Mesenchymal stem cell (in vitro differentiated cells and primary cell): ENCODE data around the gene HCRTR1.
A peak's percentile ranks its signal among the peaks of the same experiment; 100 is the strongest.
"Not testable (repeated sequence)": the region's sequence is repeated elsewhere in the genome, so short reads cannot be mapped to it uniquely, and the experiment has no call there.

ENCODE experiments used
- DNase-seq: peaks from one replicate; pipeline ENCODE4 v3.0.0-alpha.2; 2013
- H2AFZ ChIP-seq: one replicate; pipeline ENCODE4 v1.6.1; 2013; ENCODE audit warnings: low read depth, mild to moderate bottlenecking, control low read depth, inconsistent platforms, low read length, moderate library complexity
- H2AK5ac ChIP-seq: 2 replicates; pipeline ENCODE4 v1.6.1; 2013; ENCODE audit warnings: low read length, moderate library complexity, mild to moderate bottlenecking, inconsistent platforms; ENCODE audit not compliant: severe bottlenecking
- H2BK120ac ChIP-seq: one replicate; pipeline ENCODE4 v1.6.1; 2013; ENCODE audit warnings: low read depth, mild to moderate bottlenecking, inconsistent platforms, low read length, moderate library complexity
- H2BK12ac ChIP-seq, 2 experiments: one replicate each; pipeline ENCODE4 v1.6.1; 2013; ENCODE audit warnings: inconsistent platforms in 2 of 2, low read length in 2 of 2, mild to moderate bottlenecking in 2 of 2, moderate library complexity in 2 of 2, control low read depth in 1 of 2
- H2BK15ac ChIP-seq: one replicate; pipeline ENCODE4 v1.6.1; 2013; ENCODE audit warnings: mild to moderate bottlenecking, low read depth, inconsistent platforms; ENCODE audit not compliant: poor library complexity, severe bottlenecking
- H2BK5ac ChIP-seq: 2 replicates; pipeline ENCODE4 v1.6.1; 2013; ENCODE audit warnings: low read depth, mild to moderate bottlenecking, low read length, control low read depth, inconsistent platforms; ENCODE audit not compliant: poor library complexity, severe bottlenecking
- H3K14ac ChIP-seq, 2 experiments: one replicate each; pipeline ENCODE4 v1.6.1; 2013; ENCODE audit warnings: inconsistent platforms in 2 of 2, low read length in 2 of 2, control low read depth in 1 of 2, mild to moderate bottlenecking in 1 of 2, moderate library complexity in 1 of 2
- H3K18ac ChIP-seq, 2 experiments: one replicate each; pipeline ENCODE4 v1.6.1; 2013; ENCODE audit warnings: inconsistent platforms in 2 of 2, low read length in 2 of 2, control low read depth in 1 of 2, low read depth in 1 of 2, mild to moderate bottlenecking in 1 of 2
- H3K23ac ChIP-seq, 2 experiments: one replicate each; pipeline ENCODE4 v1.6.1; 2013; ENCODE audit warnings: inconsistent platforms in 2 of 2, low read length in 2 of 2, mild to moderate bottlenecking in 2 of 2, moderate library complexity in 2 of 2, control low read depth in 1 of 2
- H3K27ac ChIP-seq: 2 replicates; pipeline ENCODE4 v1.5.1; 2013; ENCODE audit warnings: mild to moderate bottlenecking, moderate library complexity, low read length, control low read depth, inconsistent platforms; ENCODE audit not compliant: poor library complexity, severe bottlenecking
- H3K27me3 ChIP-seq, 2 experiments: 2 replicates each; pipeline versions ENCODE4 v1.6.1 to v1.7.0; 2013; ENCODE audit warnings: low read length in 2 of 2, mild to moderate bottlenecking in 2 of 2, moderate library complexity in 2 of 2, control low read depth in 1 of 2, inconsistent platforms in 1 of 2; ENCODE audit not compliant: control insufficient read depth in 1 of 2, insufficient read depth in 1 of 2
- H3K36me3 ChIP-seq, 2 experiments: 2 replicates each; pipeline versions ENCODE4 v1.6.1 to v1.7.0; 2013; ENCODE audit warnings: low read length in 2 of 2, control low read depth in 1 of 2, inconsistent platforms in 1 of 2, low read depth in 1 of 2, mild to moderate bottlenecking in 1 of 2; ENCODE audit not compliant: insufficient read depth in 2 of 2, control insufficient read depth in 1 of 2
- H3K4ac ChIP-seq, 2 experiments: one replicate each; pipeline ENCODE4 v1.6.1; 2013; ENCODE audit warnings: inconsistent platforms in 2 of 2, low read length in 2 of 2, mild to moderate bottlenecking in 2 of 2, moderate library complexity in 2 of 2, control low read depth in 1 of 2, low read depth in 1 of 2
- H3K4me1 ChIP-seq: 2 replicates; pipeline ENCODE4 v1.6.1; 2013; ENCODE audit warnings: low read depth, low read length, control low read depth; ENCODE audit not compliant: control insufficient read depth, insufficient read depth
- H3K4me2 ChIP-seq: 2 replicates; pipeline ENCODE4 v1.6.1; 2013; ENCODE audit warnings: low read length, mild to moderate bottlenecking, inconsistent platforms; ENCODE audit not compliant: poor library complexity, severe bottlenecking
- H3K4me3 ChIP-seq, 2 experiments: 2 replicates each; pipeline versions ENCODE4 v1.5.1 to v1.7.0; 2013; ENCODE audit warnings: low read length in 2 of 2, mild to moderate bottlenecking in 2 of 2, control low read depth in 1 of 2, low read depth in 1 of 2; ENCODE audit not compliant: insufficient read depth in 1 of 2
- H3K79me1 ChIP-seq: replicated peaks from 2 replicates; pipeline ENCODE4 v1.6.1; 2013; ENCODE audit warnings: mild to moderate bottlenecking, control low read depth, low read length, inconsistent platforms; ENCODE audit not compliant: poor library complexity, severe bottlenecking
- H3K9ac ChIP-seq: 2 replicates; pipeline ENCODE4 v1.7.0; 2013; ENCODE audit warnings: mild to moderate bottlenecking, low read length, moderate library complexity
- H3K9me3 ChIP-seq: 2 replicates; pipeline ENCODE4 v1.7.0; 2013; ENCODE audit warnings: mild to moderate bottlenecking, low read length; ENCODE audit not compliant: control insufficient read depth
- H4K8ac ChIP-seq: one replicate; pipeline ENCODE4 v1.6.1; 2013; ENCODE audit warnings: inconsistent platforms, mild to moderate bottlenecking, low read length, moderate library complexity
- H4K91ac ChIP-seq: one replicate; pipeline ENCODE4 v1.6.1; 2013; ENCODE audit warnings: mild to moderate bottlenecking, low read length, inconsistent platforms
- WGBS: methylation state at CpG from one replicate; pipeline ENCODE4 v1.1.7; 2013; ENCODE audit warnings: mixed read lengths; 5-methylcytosine and 5-hydroxymethylcytosine counted together

HCRTR1 gene

DNA sequence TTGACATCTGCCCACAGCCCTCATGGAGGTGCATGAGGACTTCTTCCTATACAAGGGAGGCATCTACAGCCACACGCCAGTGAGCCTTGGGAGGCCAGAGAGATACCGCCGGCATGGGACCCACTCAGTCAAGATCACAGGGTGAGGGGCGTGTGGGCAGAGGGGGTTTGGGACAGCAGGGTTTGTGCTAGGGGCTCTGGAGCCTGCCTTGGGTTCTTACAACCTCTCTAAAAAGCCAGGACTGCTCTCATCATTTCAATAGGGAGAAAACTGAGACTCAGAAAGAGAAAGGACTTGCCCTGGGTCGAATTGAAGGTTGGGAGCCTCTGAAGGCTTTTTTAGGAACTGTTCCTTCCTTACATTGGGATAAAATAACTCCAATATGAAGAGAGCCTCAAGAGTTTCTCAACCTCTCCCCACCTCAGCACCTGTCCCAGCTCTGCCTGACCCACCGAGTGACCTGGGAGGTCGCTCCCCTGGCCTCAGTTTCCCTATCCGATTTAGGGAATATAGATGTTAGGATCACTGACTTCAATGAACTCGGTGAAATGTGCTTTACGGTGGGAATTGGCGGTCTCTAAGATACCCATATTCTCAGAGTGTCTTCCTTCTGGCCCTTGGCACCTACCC lies 31.6 kb upstream of the HCRTR1 start:
- H3K14ac ChIP-seq: no peak overlapping the region
- H2AK5ac ChIP-seq: peak overlapping the region; percentile 34
- H3K27me3 ChIP-seq: peaks cover 0 to 7% of the 10 kb centered on the region in 2 experiments
- no peak overlapping the region for H3K18ac ChIP-seq
- H2BK120ac ChIP-seq: no peak overlapping the region
- H2AFZ ChIP-seq: no peak overlapping the region
- H3K9me3 ChIP-seq: no peaks in the 10 kb centered on the region
- H3K79me1 ChIP-seq: peaks cover 10% of the 10 kb centered on the region
- 86% methylated on average over 9 of the region's 11 CpGs for WGBS
- peaks cover 61% of the 10 kb centered on the region for H3K4me1 ChIP-seq
- no peak overlapping the region for H3K9ac ChIP-seq
- no peak overlapping the region for H2BK5ac ChIP-seq
- no peak overlapping the region for H3K4ac ChIP-seq
- no peak overlapping the region for H3K4me2 ChIP-seq
- H2BK15ac ChIP-seq: peak overlapping the region; percentile 12
- peaks cover 0 to 56% of the 10 kb centered on the region in 2 experiments for H3K36me3 ChIP-seq
- H3K4me3 ChIP-seq: no peak overlapping the region
- H4K91ac ChIP-seq: no peak overlapping the region
- no peak overlapping the region for H3K27ac ChIP-seq
- H4K8ac ChIP-seq: no peak overlapping the region
- H2BK12ac ChIP-seq: peak overlapping the region in 1 of 2 experiments; percentile 12
- DNase-seq: no peak
- no peak overlapping the region for H3K23ac ChIP-seq

DNA sequence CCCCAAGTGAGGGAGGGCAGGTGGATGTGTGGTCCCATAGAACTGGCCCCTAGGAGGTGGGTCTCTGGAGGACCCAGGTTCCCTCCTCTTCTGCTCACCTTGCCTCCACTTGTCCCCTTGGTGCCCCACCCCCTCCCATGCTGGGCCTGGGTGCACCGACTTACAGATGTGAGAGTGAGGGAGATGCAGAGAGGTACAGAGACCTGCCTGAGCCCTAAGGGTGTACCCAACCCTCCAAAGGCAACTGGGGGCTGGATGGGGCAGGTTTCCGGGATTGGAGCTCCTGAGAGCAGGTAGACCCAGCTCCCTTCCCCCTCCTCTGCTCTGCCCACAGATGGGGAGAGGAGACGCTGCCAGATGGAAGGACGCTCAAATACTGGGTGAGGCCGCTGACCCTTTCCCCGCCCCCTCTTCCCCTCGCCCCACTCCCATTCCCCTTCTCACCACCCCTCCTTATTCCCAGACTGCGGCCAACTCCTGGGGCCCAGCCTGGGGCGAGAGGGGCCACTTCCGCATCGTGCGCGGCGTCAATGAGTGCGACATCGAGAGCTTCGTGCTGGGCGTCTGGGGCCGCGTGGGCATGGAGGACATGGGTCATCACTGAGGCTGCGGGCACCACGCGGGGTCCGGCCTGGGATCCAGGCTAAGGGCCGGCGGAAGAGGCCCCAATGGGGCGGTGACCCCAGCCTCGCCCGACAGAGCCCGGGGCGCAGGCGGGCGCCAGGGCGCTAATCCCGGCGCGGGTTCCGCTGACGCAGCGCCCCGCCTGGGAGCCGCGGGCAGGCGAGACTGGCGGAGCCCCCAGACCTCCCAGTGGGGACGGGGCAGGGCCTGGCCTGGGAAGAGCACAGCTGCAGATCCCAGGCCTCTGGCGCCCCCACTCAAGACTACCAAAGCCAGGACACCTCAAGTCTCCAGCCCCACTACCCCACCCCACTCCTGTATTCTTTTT lies 30.8 kb upstream of the HCRTR1 start:
- no peak overlapping the region for H3K18ac ChIP-seq
- peaks cover 0 to 8% of the 10 kb centered on the region in 2 experiments for H3K27me3 ChIP-seq
- H4K91ac ChIP-seq: no peak overlapping the region
- no peaks in the 10 kb centered on the region for H3K9me3 ChIP-seq
- peak overlapping the region in 1 of 2 experiments; percentile 12 for H2BK12ac ChIP-seq
- H2BK15ac ChIP-seq: no peak overlapping the region
- no peak overlapping the region for H2BK120ac ChIP-seq
- H3K4me2 ChIP-seq: no peak overlapping the region
- no peak overlapping the region for H3K4me3 ChIP-seq
- peak overlapping the region; percentile 3 for H2AK5ac ChIP-seq
- H2AFZ ChIP-seq: no peak overlapping the region
- H3K4ac ChIP-seq: no peak overlapping the region
- no peak overlapping the region for H2BK5ac ChIP-seq
- peaks cover 0 to 56% of the 10 kb centered on the region in 2 experiments for H3K36me3 ChIP-seq
- peaks cover 10% of the 10 kb centered on the region for H3K79me1 ChIP-seq
- no peak overlapping the region for H3K9ac ChIP-seq
- H4K8ac ChIP-seq: no peak overlapping the region
- peaks cover 60% of the 10 kb centered on the region for H3K4me1 ChIP-seq
- H3K14ac ChIP-seq: peak overlapping the region in 1 of 2 experiments; percentile 45
- H3K23ac ChIP-seq: no peak overlapping the region
- 69% methylated on average over 47 of the region's 47 CpGs for WGBS
- no peak for DNase-seq
- no peak overlapping the region for H3K27ac ChIP-seq

DNA sequence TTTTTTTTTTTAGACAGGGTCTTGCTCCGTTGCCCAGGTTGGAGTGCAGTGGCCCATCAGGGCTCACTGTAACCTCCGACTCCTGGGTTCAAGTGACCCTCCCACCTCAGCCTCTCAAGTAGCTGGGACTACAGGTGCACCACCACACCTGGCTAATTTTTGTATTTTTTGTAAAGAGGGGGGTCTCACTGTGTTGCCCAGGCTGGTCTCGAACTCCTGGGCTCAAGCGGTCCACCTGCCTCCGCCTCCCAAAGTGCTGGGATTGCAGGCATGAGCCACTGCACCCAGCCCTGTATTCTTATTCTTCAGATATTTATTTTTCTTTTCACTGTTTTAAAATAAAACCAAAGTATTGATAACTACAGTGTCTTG lies 30.2 kb upstream of the HCRTR1 start:
- H3K9me3 ChIP-seq, H2AFZ ChIP-seq, H3K9ac ChIP-seq, H3K27ac ChIP-seq, H3K23ac ChIP-seq, H2BK12ac ChIP-seq, H3K18ac ChIP-seq, H2BK120ac ChIP-seq, H2BK5ac ChIP-seq, H3K4ac ChIP-seq, H2AK5ac ChIP-seq, H3K14ac ChIP-seq, H3K4me3 ChIP-seq, H3K27me3 ChIP-seq, H3K4me2 ChIP-seq, DNase-seq, H2BK15ac ChIP-seq, H4K8ac ChIP-seq, H3K79me1 ChIP-seq, H4K91ac ChIP-seq: not testable (repeated sequence)
- Histone ChIP-seq H3K36me3 (peaks cover 0 to 56% of the 10 kb centered on the region in 2 experiments), H3K4me1 (peaks cover 63% of the 10 kb centered on the region)
- 94% methylated on average over 4 of the region's 5 CpGs for WGBS
